Activated CD4-positive, alpha-beta memory T cell treated with anti-CD3 and anti-CD28 coated beads, Interleukin-2, amount 10 ng/mL, durations not matched to agents 7 days and 5 days (primary cell): ENCODE results near the gene FGF16. TPM values are rescaled to one million over a fixed set of nuclear protein-coding genes. Genes with fewer than 3 reads are reported as not detected.
"Not testable (repeated sequence)": the region's sequence is repeated elsewhere in the genome, so short reads cannot be mapped to it uniquely, and the experiment has no call there.

ENCODE experiments used
- CTCF ChIA-PET: fragments of 350-600 bp; sonication (Branson Sonifier 250); formaldehyde crosslinking; loops from one replicate; lab custom pipeline; 2021; ENCODE audit warnings: antibody characterized with exemption, inconsistent platforms; lab: Charles Lee
- POLR2A ChIA-PET: fragments of 350-600 bp; sonication (Branson Sonifier 250); formaldehyde crosslinking; loops from one replicate; lab custom pipeline; 2021; ENCODE audit warnings: antibody characterized with exemption; lab: Charles Lee
- DNase-seq: peaks from one replicate; pipeline ENCODE4 v3.0.0-alpha.2; 2020
- H3K27ac Mint-ChIP-seq: one replicate; pipeline ENCODE4 v1.8.0; 2021; ENCODE audit warnings: mild to moderate bottlenecking, mixed read lengths
- H3K27me3 Mint-ChIP-seq: one replicate; pipeline ENCODE4 v1.8.0; 2021; ENCODE audit warnings: mixed read lengths
- H3K36me3 Mint-ChIP-seq: one replicate; pipeline ENCODE4 v1.8.0; 2021; ENCODE audit warnings: low read depth, mixed read lengths
- H3K4me1 Mint-ChIP-seq: one replicate; pipeline ENCODE4 v1.8.0; 2021; ENCODE audit warnings: mixed read lengths
- H3K4me3 Mint-ChIP-seq: one replicate; pipeline ENCODE4 v1.8.0; 2021; ENCODE audit warnings: mild to moderate bottlenecking, mixed read lengths
- H3K9me3 Mint-ChIP-seq: one replicate; pipeline ENCODE4 v1.8.0; 2021; ENCODE audit warnings: mixed read lengths
- total RNA-seq, 2 experiments: library from RNA; stranded (reverse); gene quantifications; one replicate each; pipeline ENCODE4 v1.2.3, GENCODE V29; 2021

Gene FGF16
- total RNA-seq, 2 experiments from 2014 or later, result not detected

DNA sequence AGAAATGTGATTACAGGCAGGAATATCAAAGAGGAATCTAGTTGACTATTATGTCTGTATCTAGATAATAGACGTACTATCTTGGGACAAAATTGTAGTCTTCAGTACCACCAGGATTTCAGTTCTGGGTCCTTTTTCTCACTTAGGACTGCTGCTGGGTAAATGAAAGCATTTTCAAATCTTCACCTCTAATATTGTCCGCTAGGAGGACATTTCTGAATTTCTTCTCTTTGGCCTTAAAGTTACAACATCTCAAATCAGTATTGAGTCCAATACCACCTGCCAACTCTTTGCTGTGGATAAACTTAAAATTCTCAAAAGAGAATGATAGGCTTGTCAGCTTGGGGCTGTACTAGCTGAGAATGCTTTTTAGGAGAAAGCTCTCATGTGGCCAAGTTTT, 6.0 kb downstream of the FGF16 start:
- Mint-ChIP-seq H3K27me3 (peaks cover 6% of the 10 kb centered on the region), H3K4me3 (no peak overlapping the region), H3K36me3 (no peaks in the 10 kb centered on the region), H3K27ac (no peak overlapping the region), H3K9me3 (no peaks in the 10 kb centered on the region), H3K4me1 (no peaks in the 10 kb centered on the region)
- POLR2A ChIA-PET, result no interaction called here
- no peak for DNase-seq
- CTCF ChIA-PET, result no interaction called here

DNA sequence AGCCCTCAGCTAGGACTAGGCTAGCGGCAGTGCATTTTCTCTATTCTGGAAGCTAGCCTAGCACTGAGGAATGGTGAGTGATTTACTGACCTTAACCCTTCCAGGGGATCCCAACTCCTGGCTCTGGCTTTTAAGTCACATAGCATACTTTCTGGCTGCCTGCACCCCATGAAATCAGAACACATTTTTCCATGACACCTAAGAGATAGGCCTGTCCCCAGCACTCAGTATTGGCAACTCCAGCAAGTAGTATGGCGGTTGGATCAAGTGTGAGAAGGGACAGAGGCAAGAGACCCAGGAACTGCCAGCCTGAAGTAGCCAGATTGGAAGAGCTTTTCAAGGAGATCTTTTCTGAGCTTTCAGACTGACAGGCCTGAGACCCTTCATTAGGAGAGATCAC, 8.2 kb downstream of the FGF16 start:
- no peak overlapping the region for H3K27ac Mint-ChIP-seq
- no peak for DNase-seq
- ChIA-PET POLR2A (interaction anchor here (0.7 kb wide), 1 partner anchor 9 kb away, joined by 3 read pairs; no protein-coding TSS in a partner anchor), CTCF (no interaction called here)
- no peaks in the 10 kb centered on the region for H3K36me3 Mint-ChIP-seq
- H3K4me1 Mint-ChIP-seq, result no peaks in the 10 kb centered on the region
- H3K4me3 Mint-ChIP-seq, result no peak overlapping the region
- no peaks in the 10 kb centered on the region for H3K9me3 Mint-ChIP-seq
- no peaks in the 10 kb centered on the region for H3K27me3 Mint-ChIP-seq

DNA sequence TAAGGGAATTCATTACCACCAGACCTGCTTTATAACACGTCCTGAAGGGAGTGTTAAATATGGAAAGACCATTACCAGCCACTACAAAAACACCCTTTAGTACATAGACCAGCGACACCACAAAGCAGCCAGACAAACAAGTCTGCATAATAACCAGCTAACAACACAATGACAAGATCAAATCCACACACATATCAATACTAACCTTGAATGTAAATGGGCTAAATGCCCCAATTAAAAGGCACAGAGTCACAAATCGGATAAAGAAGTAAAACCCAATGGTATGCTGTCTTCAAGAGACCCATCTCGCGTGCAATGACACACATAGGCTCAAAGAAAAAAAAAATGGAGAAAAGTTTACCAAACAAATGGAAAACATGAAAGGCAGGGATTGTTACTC, 36.9 kb downstream of the FGF16 start:
- Mint-ChIP-seq H3K4me1 (no peaks in the 10 kb centered on the region), H3K27me3 (peaks cover 4% of the 10 kb centered on the region), H3K27ac (no peak overlapping the region), H3K9me3 (peaks cover 9% of the 10 kb centered on the region), H3K36me3 (no peaks in the 10 kb centered on the region), H3K4me3 (no peak overlapping the region)
- DNase-seq, result no peak
- ChIA-PET POLR2A (no interaction called here), CTCF (no interaction called here)

DNA sequence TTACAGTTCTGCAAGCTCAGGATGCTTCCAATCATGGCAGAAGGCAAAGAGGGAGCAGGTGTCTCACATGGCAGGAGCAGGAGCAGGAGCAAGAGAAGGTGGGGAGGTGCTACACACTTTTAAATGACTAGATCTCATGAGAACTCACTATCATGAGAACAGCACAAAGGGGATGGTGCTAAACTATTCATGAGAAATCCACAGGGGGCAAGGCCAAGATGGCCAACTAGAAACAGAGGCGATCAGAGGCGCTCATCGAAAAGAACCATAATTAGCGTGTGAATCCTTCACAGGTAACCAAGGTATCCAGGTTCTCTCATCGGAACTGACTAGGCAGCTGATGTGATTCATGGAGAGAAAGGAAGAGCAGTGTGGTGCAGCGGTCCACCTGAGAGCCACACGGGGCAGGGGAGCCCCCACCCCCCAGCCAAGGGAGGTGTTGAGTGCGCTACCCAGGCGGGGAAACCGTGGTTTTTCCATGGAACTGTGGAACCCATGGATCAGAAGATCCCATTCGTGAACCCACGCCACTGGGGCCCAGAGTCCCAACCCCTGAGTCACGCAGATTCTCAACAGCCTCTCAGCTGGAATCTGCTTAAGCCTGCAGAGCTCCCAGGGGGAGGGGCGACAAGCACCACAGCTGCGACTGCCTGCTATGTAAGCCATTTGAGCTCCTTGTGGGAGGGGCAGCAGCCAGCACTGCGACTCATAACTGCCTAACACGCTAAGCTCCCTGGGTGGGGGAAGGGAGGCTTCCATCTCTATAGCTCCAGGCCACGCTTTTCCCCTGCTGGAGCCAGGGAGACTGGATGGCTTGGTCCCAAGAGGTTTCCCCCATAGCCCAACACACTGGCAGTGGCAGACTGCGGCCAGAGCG, 46.7 kb downstream of the FGF16 start:
- Mint-ChIP-seq H3K27me3 (peaks cover 13% of the 10 kb centered on the region), H3K9me3 (no peaks in the 10 kb centered on the region), H3K36me3 (no peaks in the 10 kb centered on the region), H3K4me3 (no peak overlapping the region), H3K27ac (no peak overlapping the region), H3K4me1 (no peaks in the 10 kb centered on the region)
- DNase-seq, result no peak
- CTCF ChIA-PET, result no interaction called here
- POLR2A ChIA-PET, result no interaction called here

DNA sequence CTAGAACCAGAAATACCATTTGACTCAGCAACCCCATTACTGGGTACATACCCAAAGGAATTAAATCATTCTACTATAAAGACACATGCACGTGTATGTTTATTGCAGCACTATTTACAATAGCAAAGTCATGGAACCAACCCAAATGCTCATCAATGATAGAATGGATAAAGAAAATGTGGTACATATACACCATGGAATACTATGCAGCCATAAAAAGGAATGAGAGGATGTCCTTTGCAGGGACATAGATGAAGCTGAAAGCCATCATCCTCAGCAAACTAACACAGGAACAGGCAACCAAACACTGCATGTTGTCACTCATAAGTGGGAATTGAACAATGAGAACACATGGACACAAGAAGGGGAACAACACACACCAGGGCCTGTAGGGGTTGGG, 53.0 kb downstream of the FGF16 start:
- H3K27ac Mint-ChIP-seq, H3K9me3 Mint-ChIP-seq, H3K36me3 Mint-ChIP-seq, DNase-seq, CTCF ChIA-PET, POLR2A ChIA-PET, H3K4me1 Mint-ChIP-seq, H3K4me3 Mint-ChIP-seq: not testable (repeated sequence)
- H3K27me3 Mint-ChIP-seq, result peaks cover 13% of the 10 kb centered on the region

DNA sequence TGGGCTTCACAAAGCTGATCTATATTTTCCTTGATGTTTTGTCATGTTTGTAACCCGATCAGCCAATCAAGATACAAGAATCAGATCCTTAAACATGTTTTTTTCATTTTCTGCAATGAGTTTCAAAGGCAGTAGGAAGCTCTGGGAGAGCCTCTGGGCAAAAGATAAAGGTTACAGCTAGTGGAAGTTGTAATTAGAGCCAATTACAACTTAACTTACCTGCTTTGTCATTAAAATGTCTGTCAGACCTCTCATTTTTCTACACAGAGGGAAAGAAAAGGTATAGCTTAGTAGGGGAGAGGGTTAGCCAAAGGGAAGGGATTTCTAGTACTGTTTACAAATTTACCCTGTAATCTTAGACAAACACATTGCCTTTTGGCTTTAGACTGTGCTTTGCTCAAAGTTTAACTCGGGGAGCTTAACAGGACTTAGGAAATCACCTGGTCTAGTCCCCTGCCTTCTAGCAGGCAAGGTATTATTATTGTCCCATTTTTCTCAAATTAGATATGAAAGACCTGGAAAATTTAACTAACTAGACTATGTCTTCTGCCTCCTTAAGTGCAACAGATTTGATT, 55.8 kb downstream of the FGF16 start:
- peaks cover 7% of the 10 kb centered on the region for H3K4me1 Mint-ChIP-seq
- CTCF ChIA-PET, result interaction anchor here (0.6 kb wide), 1 partner anchor 1186 kb away, joined by 3 read pairs; no protein-coding TSS in a partner anchor
- peaks cover 5% of the 10 kb centered on the region for H3K27me3 Mint-ChIP-seq
- H3K36me3 Mint-ChIP-seq, result peaks cover 8% of the 10 kb centered on the region
- POLR2A ChIA-PET, result interaction anchor here (1.2 kb wide), 1 partner anchor 53 kb away, joined by 3 read pairs; no protein-coding TSS in a partner anchor
- no peak for DNase-seq
- no peaks in the 10 kb centered on the region for H3K9me3 Mint-ChIP-seq
- H3K4me3 Mint-ChIP-seq, result no peak overlapping the region
- no peak overlapping the region for H3K27ac Mint-ChIP-seq

DNA sequence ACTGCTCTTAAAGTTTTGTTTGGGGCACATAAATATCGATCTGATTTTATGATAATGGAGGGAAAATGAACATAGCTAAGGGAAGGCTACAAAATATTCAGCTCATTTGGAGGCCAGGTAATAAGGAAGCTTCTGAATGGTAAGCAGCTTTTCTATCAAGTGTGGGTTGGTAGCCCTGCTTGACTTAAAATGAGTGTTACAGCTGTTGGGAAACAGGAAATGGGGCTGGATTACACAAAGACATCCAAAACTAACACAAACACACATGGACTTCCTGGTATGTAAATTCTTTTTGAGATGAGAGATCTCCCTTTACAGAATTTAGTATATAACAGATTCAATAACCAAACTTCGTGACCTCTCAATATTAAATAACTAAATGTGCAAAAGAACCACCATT, 58.0 kb downstream of the FGF16 start:
- POLR2A ChIA-PET, result no interaction called here
- H3K36me3 Mint-ChIP-seq, result peaks cover 17% of the 10 kb centered on the region
- H3K4me3 Mint-ChIP-seq, result no peak overlapping the region
- H3K9me3 Mint-ChIP-seq, result no peaks in the 10 kb centered on the region
- peaks cover 7% of the 10 kb centered on the region for H3K4me1 Mint-ChIP-seq
- no peak for DNase-seq
- H3K27ac Mint-ChIP-seq, result no peak overlapping the region
- CTCF ChIA-PET, result no interaction called here
- H3K27me3 Mint-ChIP-seq, result no peaks in the 10 kb centered on the region
